CD1c-positive myeloid dendritic cell (primary cell): Measurements from ENCODE around the gene SMTNL2.

Experiments used
- DNase-seq: peaks from one replicate; pipeline ENCODE4 v3.0.0-alpha.2; 2016; ENCODE audit errors: extremely low spot score

SMTNL2 gene

GRCh38 chr17:4545217-4545951 is 38.9 kb upstream of the SMTNL2 start:
- no peak for DNase-seq

GRCh38 chr17:4547118-4547906 is 37.0 kb upstream of the SMTNL2 start:
- no peak for DNase-seq

GRCh38 chr17:4548061-4548461 is 36.3 kb upstream of the SMTNL2 start:
- DNase-seq = no peak

GRCh38 chr17:4548721-4549531 is 35.4 kb upstream of the SMTNL2 start:
- no peak for DNase-seq

- DNase-seq = no peak
These were observed 34.4 kb upstream of the SMTNL2 start for GRCh38 chr17:4549781-4550533.

- no peak for DNase-seq
These were observed 33.7 kb upstream of the SMTNL2 start for GRCh38 chr17:4550534-4551039.

- no peak for DNase-seq
These were observed 33.2 kb upstream of the SMTNL2 start for GRCh38 chr17:4551141-4551540.

GRCh38 chr17:4551796-4552525 is 32.4 kb upstream of the SMTNL2 start:
- no peak for DNase-seq

- no peak for DNase-seq
These were observed 30.7 kb upstream of the SMTNL2 start for GRCh38 chr17:4553669-4554068.

GRCh38 chr17:4554441-4554996 is 29.8 kb upstream of the SMTNL2 start:
- no peak for DNase-seq

GRCh38 chr17:4554997-4555799 is 29.1 kb upstream of the SMTNL2 start, which contains the start of gene MYBBP1A:
Gene MYBBP1A, minus strand, starts transcription at chr17:4555384. Its CDS starts 60 bp downstream, at chr17:4555324.
- peak; percentile 99 for DNase-seq

- no peak for DNase-seq
These were observed 28.2 kb upstream of the SMTNL2 start for GRCh38 chr17:4555873-4556759.

- no peak for DNase-seq
These were observed 27.3 kb upstream of the SMTNL2 start for GRCh38 chr17:4556996-4557395.

- DNase-seq = no peak
These were observed 26.5 kb upstream of the SMTNL2 start for GRCh38 chr17:4557626-4558346.

- DNase-seq = no peak
These were observed 25.9 kb upstream of the SMTNL2 start for GRCh38 chr17:4558347-4558971.

GRCh38 chr17:4559139-4559791 is 25.1 kb upstream of the SMTNL2 start:
- DNase-seq = no peak

- no peak for DNase-seq
These were observed 24.4 kb upstream of the SMTNL2 start for GRCh38 chr17:4559966-4560365.
